Left ventricle myocardium inferior (tissue), 1 donor: ENCODE measurements around the gene MCUB. TPM values are rescaled to one million over a fixed set of nuclear protein-coding genes. Genes with fewer than 3 reads are reported as not detected.
"Not testable (repeated sequence)": the region's sequence is repeated elsewhere in the genome, so short reads cannot be mapped to it uniquely, and the experiment has no call there.

ENCODE experiments used
- DNase-seq: peaks from one replicate; pipeline ENCODE4 v3.0.0-alpha.2; 2020
- H3K27ac ChIP-seq: fragments of 200-600 bp; replicated peaks from 2 replicates; pipeline ENCODE4 v1.8.0; 2021
- H3K27me3 ChIP-seq: fragments of 200-600 bp; 2 replicates; pipeline ENCODE4 v1.8.0; 2021; ENCODE audit warnings: low read depth
- H3K36me3 ChIP-seq: fragments of 200-600 bp; 2 replicates; pipeline ENCODE4 v1.8.0; 2021
- H3K4me1 ChIP-seq: fragments of 200-600 bp; 2 replicates; pipeline ENCODE4 v1.8.0; 2021
- H3K4me3 ChIP-seq: fragments of 200-600 bp; 2 replicates; pipeline ENCODE4 v1.8.0; 2021; ENCODE audit warnings: mild to moderate bottlenecking, moderate library complexity
- H3K9me3 ChIP-seq: fragments of 200-600 bp; replicated peaks from 2 replicates; pipeline ENCODE4 v1.8.0; 2021
- intact Hi-C: fragments of 100-400 bp; cut with micrococcal nuclease; formaldehyde crosslinking; loops from one replicate; pipeline ENCODE4 v1.11.0; 2022
- total RNA-seq: library from RNA; stranded (reverse); fragmentation: NEBNext Ultra II Directional; extraction: Animal tissue kit (Norgen Biotek cat#: 25700); gene quantifications from one replicate; pipeline ENCODE4 v1.2.1, GENCODE V29; 2021
- TF ChIP-seq, protein P1 (sequence below): fragments of 200-600 bp; IDR thresholded peaks from 2 replicates; pipeline ENCODE4 v1.8.0; 2021; ENCODE audit warnings: antibody characterized with exemption, mild to moderate bottlenecking, borderline replicate concordance
- donor health status: DM: no; HTN: yes; CAD: no; lungs with severe emphysema.

MCUB gene
- total RNA-seq, 1 donor from 2014 or later, result 3.3 TPM

DNA sequence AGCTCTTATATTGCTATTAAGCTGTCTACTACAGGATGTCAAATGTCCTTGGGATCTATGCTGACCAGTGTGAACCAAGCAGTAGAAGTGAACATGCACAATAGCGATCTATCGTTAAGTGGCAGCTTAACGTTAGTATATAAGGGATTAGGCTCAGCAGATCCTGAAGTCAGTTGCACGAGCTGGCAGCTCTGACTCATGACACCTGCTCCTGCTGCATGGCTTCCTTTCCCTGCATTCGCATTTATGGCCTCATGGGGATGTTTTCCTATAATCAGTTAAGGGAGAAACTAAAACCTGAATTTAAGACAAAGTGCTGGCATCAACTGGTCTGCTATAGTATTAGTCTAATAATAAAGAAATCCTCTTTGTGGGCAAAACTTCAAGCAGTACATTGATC lies 12.7 kb upstream of the MCUB start:
- no peak overlapping the region for H3K27ac ChIP-seq
- no peak overlapping the region for H3K4me3 ChIP-seq
- TF ChIP-seq, protein P1, sequence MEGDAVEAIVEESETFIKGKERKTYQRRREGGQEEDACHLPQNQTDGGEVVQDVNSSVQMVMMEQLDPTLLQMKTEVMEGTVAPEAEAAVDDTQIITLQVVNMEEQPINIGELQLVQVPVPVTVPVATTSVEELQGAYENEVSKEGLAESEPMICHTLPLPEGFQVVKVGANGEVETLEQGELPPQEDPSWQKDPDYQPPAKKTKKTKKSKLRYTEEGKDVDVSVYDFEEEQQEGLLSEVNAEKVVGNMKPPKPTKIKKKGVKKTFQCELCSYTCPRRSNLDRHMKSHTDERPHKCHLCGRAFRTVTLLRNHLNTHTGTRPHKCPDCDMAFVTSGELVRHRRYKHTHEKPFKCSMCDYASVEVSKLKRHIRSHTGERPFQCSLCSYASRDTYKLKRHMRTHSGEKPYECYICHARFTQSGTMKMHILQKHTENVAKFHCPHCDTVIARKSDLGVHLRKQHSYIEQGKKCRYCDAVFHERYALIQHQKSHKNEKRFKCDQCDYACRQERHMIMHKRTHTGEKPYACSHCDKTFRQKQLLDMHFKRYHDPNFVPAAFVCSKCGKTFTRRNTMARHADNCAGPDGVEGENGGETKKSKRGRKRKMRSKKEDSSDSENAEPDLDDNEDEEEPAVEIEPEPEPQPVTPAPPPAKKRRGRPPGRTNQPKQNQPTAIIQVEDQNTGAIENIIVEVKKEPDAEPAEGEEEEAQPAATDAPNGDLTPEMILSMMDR, result no peak
- H3K36me3 ChIP-seq, result peaks cover 18% of the 10 kb centered on the region
- DNase-seq, result no peak
- intact Hi-C loops, result no loop called here
- H3K4me1 ChIP-seq, result peaks cover 4% of the 10 kb centered on the region
- peaks cover 10% of the 10 kb centered on the region for H3K9me3 ChIP-seq
- H3K27me3 ChIP-seq, result no peaks in the 10 kb centered on the region

DNA sequence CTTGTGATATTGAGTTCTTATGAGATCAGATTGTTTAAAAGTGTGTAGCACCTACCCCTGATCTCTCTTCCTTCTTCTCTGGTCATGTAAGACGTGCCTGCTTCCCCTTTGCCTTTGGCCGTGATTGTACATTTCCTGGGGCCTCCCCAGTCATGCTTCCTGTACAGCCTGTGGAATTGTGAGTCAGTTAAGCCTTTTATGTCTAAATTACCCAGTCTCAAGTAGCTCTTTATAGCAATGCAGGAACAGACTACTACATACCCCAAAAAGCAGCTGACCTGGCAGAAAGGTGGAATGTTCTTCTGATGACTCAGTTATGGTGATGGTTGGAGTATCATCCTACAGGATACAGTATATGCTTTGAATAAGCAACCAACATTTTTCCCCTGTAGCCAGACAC lies 11.4 kb upstream of the MCUB start:
- peak overlapping the region; percentile 44 for H3K27ac ChIP-seq
- no peak for DNase-seq
- no peak overlapping the region for H3K4me3 ChIP-seq
- H3K27me3 ChIP-seq, result no peaks in the 10 kb centered on the region
- TF ChIP-seq, protein P1, result no peak
- H3K36me3 ChIP-seq, result peaks cover 10% of the 10 kb centered on the region
- intact Hi-C loops, result no loop called here
- H3K9me3 ChIP-seq, result peaks cover 10% of the 10 kb centered on the region
- H3K4me1 ChIP-seq, result peaks cover 4% of the 10 kb centered on the region

DNA sequence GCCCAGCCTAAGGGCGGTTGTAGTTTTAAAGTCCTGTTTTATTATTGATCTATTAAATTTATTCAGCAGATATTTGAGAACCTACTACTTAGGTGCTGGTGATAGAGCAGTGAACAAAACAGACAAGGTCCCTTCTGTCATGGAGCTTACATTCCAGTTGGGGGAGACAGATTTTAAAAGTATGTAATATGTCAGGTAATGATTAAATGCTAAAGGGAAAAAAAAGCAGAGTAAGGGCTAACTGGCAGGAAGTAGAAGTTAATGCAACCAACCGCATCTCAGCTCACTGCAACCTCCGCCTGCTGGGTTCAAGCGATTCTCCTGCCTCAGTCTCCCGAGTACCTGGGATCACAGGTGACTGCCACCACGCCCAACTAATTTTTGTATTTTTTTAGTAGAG lies 7.8 kb upstream of the MCUB start:
- H3K4me3 ChIP-seq, result no peak overlapping the region
- no peak for DNase-seq
- H3K36me3 ChIP-seq, result peaks cover 4% of the 10 kb centered on the region
- no peak overlapping the region for H3K27ac ChIP-seq
- H3K9me3 ChIP-seq, result peaks cover 10% of the 10 kb centered on the region
- intact Hi-C loops, result no loop called here
- H3K27me3 ChIP-seq, result no peaks in the 10 kb centered on the region
- H3K4me1 ChIP-seq, result peaks cover 4% of the 10 kb centered on the region
- TF ChIP-seq, protein P1, result no peak

DNA sequence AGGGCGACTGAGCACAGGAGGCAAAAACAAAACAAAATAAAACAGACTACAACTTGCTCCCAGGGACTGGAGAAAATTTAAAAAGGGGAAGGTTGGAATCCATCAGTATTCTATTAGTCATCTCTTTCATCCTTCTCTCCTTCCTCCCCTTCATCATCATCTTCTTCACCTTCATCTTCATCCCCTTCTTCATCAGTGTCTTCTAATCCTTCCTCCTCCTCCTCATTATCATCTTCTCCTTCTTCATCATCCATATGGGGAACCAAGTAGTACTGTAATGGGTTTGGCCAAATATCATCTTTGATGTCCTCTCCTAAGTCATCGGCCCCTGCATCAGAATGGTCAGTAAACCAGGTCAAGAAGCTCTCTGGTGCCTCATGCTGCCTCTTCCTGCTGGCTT lies 6.9 kb upstream of the MCUB start:
- no peaks in the 10 kb centered on the region for H3K27me3 ChIP-seq
- H3K9me3 ChIP-seq, result peaks cover 4% of the 10 kb centered on the region
- intact Hi-C loops, result no loop called here
- peaks cover 4% of the 10 kb centered on the region for H3K36me3 ChIP-seq
- TF ChIP-seq, protein P1, result no peak
- H3K4me3 ChIP-seq, result no peak overlapping the region
- H3K27ac ChIP-seq, result no peak overlapping the region
- DNase-seq, result no peak
- peaks cover 4% of the 10 kb centered on the region for H3K4me1 ChIP-seq

DNA sequence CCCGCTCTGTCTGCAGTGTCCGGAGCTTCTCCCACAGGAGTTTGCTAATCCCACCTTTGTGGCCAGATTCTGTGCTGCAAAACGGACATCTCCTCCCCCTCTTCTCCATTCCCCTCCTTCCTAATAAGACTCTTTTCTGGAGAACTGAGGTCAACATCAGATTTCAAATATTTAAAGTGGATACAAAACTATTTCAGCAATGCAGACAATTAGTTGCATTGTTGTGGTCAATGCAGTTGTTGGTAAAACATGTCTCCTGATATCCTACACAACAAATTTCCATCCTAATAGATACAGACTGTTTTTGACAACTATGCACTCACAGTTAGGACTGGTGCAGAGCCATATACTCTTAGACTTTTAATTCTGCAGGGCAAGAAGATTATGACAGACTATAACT lies 5.1 kb upstream of the MCUB start:
- Histone ChIP-seq H3K4me1 (peaks cover 6% of the 10 kb centered on the region), H3K27ac (no peak overlapping the region), H3K36me3 (peaks cover 4% of the 10 kb centered on the region), H3K9me3 (no peaks in the 10 kb centered on the region), H3K27me3 (no peaks in the 10 kb centered on the region), H3K4me3 (no peak overlapping the region)
- intact Hi-C loops, result no loop called here
- TF ChIP-seq, protein P1, result no peak
- no peak for DNase-seq

DNA sequence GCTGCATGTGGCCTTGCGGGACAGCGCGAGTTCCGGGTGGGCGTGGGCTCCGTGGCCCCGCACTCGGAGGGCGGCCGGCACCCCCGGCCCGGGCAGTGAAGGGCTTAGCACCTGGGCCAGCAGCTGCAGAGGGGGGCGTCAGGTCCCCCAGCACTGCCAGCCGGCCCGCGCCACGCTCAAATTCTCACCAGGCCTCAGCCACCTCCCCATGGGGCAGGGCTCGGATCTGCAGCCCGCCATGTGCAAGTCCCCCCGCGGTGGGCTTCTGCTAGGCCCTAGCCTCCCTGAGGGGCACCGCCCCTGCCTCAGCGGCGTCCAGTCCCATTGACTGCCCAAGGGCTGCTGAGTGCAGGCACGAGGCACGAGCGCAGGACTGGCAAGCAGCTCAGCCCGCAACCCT lies 2.6 kb upstream of the MCUB start:
- no peak overlapping the region for H3K27ac ChIP-seq
- H3K27me3 ChIP-seq, result peaks cover 9% of the 10 kb centered on the region
- no peaks in the 10 kb centered on the region for H3K9me3 ChIP-seq
- H3K4me1 ChIP-seq, result peaks cover 25% of the 10 kb centered on the region
- H3K4me3 ChIP-seq, result no peak overlapping the region
- no peak for DNase-seq
- TF ChIP-seq, protein P1, result no peak
- peaks cover 4% of the 10 kb centered on the region for H3K36me3 ChIP-seq
- intact Hi-C loops, result no loop called here

DNA sequence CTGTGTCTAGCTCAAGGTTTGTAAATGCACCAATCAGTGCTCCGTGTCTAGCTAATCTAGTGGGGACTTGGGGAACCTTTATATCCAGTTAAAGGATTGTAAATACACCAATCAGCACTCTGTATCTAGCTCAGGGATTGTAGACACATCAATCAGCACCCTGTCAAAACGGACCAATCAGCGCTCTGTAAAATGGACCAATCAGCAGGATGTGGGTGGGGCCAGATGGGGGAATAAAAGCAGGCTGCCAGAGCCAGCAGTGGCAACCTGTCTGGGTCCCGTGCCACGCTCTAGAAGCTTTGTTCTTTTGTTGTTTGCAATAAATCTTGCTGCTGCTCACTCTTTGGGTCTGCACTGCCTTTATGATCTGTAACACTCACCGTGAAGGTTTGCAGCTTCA lies 2.0 kb upstream of the MCUB start:
- H3K4me3 ChIP-seq, DNase-seq, intact Hi-C loops: not testable (repeated sequence)

More for the DNA sequence above, 2.0 kb upstream of the MCUB start:
- H3K4me1 ChIP-seq, result peaks cover 25% of the 10 kb centered on the region
- H3K27me3 ChIP-seq, H3K36me3 ChIP-seq, H3K9me3 ChIP-seq, H3K27ac ChIP-seq: not testable (repeated sequence)
